OCI-LY3 (cell line): Measurements from ENCODE around the gene DAO.
"Not testable (repeated sequence)": the region's sequence is repeated elsewhere in the genome, so short reads cannot be mapped to it uniquely, and the experiment has no call there.

Experiments used
- H2AFZ ChIP-seq: fragments of 200-600, 300-600 bp; shearing (Covaris generic); 2 replicates; pipeline ENCODE4 v1.6.0; 2014; ENCODE audit warnings: antibody characterized with exemption, low read depth, low read length
- H3K27ac ChIP-seq: fragments of 200-600, 300-600 bp; sonication (generic); 2 replicates; pipeline ENCODE4 v1.5.1; 2014; ENCODE audit warnings: mild to moderate bottlenecking, low read length, moderate library complexity, mixed read lengths
- H3K27me3 ChIP-seq: fragments of 200-600, 300-600 bp; sonication (generic); 2 replicates; pipeline ENCODE4 v1.6.1; 2014; ENCODE audit warnings: low read depth, low read length, mixed read lengths
- H3K36me3 ChIP-seq: fragments of 200-600, 300-600 bp; sonication (generic); replicated peaks from 2 replicates; pipeline ENCODE3; 2014; ENCODE audit warnings: low read depth, low read length, mixed read lengths
- H3K4me1 ChIP-seq: fragments of 300-600, 200-600 bp; sonication (generic); 2 replicates; pipeline ENCODE4 v1.6.1; 2014; ENCODE audit warnings: low read length, mixed read lengths
- H3K4me2 ChIP-seq: fragments of 200-600, 300-600 bp; sonication (generic); 2 replicates; pipeline ENCODE4 v1.6.1; 2014; ENCODE audit warnings: low read length, mixed read lengths
- H3K4me3 ChIP-seq: fragments of 300-600, 200-600 bp; sonication (generic); 2 replicates; pipeline ENCODE4 v1.5.1; 2014; ENCODE audit warnings: antibody characterized with exemption, mild to moderate bottlenecking, low read length, moderate library complexity
- H3K79me2 ChIP-seq: fragments of 300-600, 200-600 bp; shearing (Covaris generic); 2 replicates; pipeline ENCODE4 v1.6.1; 2014; ENCODE audit warnings: mild to moderate bottlenecking, low read length, mixed read lengths
- H3K9ac ChIP-seq: fragments of 300-600, 200-600 bp; shearing (Covaris generic); 2 replicates; pipeline ENCODE4 v1.6.0; 2014; ENCODE audit warnings: mild to moderate bottlenecking, low read length, moderate library complexity
- H3K9me3 ChIP-seq: fragments of 200-600, 300-600 bp; shearing (Covaris generic); 2 replicates; pipeline ENCODE4 v1.6.1; 2014; ENCODE audit warnings: low read length, mixed read lengths; ENCODE audit not compliant: insufficient read depth
- H4K20me1 ChIP-seq: fragments of 200-600, 300-600 bp; sonication (generic); 2 replicates; pipeline ENCODE4 v1.6.1; 2016; ENCODE audit warnings: low read length, mixed read lengths; ENCODE audit not compliant: insufficient read depth
- CTCF ChIP-seq: fragments of 200-600, 300-600 bp; sonication (generic); IDR thresholded peaks from 2 replicates; pipeline ENCODE4 v1.5.1; 2014; ENCODE audit warnings: antibody characterized with exemption, low read length, low read depth
- EZH2phosphoT487 ChIP-seq: fragments of 200-600 bp; shearing (Covaris generic); IDR thresholded peaks from 2 replicates; pipeline ENCODE4 v1.6.1; 2018; ENCODE audit warnings: antibody characterized with exemption, mixed run types, low read depth

Gene DAO

GRCh38 chr12:108861878-108862587 lies 17.9 kb upstream of the DAO start:
- peak overlapping the region; percentile 55 for H3K27ac ChIP-seq
- TF ChIP-seq CTCF: no peak
- TF ChIP-seq EZH2phosphoT487: no peak
- H3K79me2 ChIP-seq: peaks cover 2% of the 10 kb centered on the region

DNA sequence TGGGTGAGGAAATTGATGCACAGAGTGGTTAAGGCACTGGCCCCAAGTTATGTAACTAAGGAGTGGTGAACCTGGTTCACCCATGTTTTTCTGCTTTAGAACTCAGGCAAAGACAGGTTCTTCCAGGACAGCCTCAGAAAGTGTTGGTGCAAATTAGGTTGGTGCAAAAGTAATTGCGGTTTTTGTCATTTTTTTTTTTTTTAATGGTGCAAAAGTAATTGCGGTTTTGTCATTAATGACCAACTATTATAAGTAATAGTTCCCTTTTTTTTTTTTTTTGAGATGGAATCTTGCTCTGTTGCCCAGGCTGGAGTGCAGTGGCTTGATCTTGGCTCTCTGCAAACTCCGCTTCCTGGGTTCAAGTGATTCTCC lies 17.3 kb upstream of the DAO start:
- Histone ChIP-seq H3K36me3 (no peaks in the 10 kb centered on the region), H3K27me3 (peaks cover 14% of the 10 kb centered on the region), H2AFZ (no peak overlapping the region), H3K79me2 (no peaks in the 10 kb centered on the region), H4K20me1 (no peaks in the 10 kb centered on the region), H3K4me3 (no peak overlapping the region), H3K4me1 (peaks cover 44% of the 10 kb centered on the region), H3K4me2 (peak overlapping the region; percentile 10), H3K27ac (peak overlapping the region; percentile 55), H3K9ac (peak overlapping the region; percentile 18; the same call in 1 of the 2 replicates), H3K9me3 (no peaks in the 10 kb centered on the region)
- TF ChIP-seq EZH2phosphoT487 (no peak), CTCF (no peak)

More at GRCh38 chr12:108861878-108862587, 17.9 kb upstream of the DAO start:
- Histone ChIP-seq H3K4me2 (peak overlapping the region; percentile 49), H2AFZ (no peak overlapping the region), H3K27me3 (peaks cover 14% of the 10 kb centered on the region), H3K9ac (peak overlapping the region; percentile 18; the same call in 1 of the 2 replicates), H3K9me3 (no peaks in the 10 kb centered on the region), H3K4me3 (no peak overlapping the region), H4K20me1 (no peaks in the 10 kb centered on the region), H3K4me1 (peaks cover 44% of the 10 kb centered on the region), H3K36me3 (no peaks in the 10 kb centered on the region)

DNA sequence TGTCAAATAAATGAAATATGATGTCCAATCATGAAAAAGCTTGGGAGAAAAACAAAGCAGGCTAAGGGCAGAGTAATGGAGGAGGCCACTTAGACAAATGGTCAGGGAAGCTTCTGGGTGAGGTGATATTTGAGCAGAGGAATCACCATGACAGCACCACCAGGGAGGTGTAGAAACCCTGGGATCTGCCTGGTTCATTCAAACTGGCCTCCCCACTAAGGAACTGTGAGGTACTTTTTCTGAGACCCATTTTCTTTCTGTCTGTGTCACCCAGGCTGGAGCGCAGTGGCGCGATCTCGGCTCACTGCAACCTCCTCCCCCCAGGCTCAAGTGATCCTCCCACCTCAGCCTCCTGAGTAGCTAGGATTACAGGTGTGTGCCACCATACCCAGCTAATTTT lies 14.7 kb upstream of the DAO start:
- Histone ChIP-seq H3K27me3 (no peaks in the 10 kb centered on the region), H3K4me2 (no peak overlapping the region), H3K9me3 (no peaks in the 10 kb centered on the region), H3K4me1 (peaks cover 26% of the 10 kb centered on the region), H3K27ac (no peak overlapping the region), H4K20me1 (no peaks in the 10 kb centered on the region), H3K9ac (no peak overlapping the region), H2AFZ (no peak overlapping the region), H3K4me3 (no peak overlapping the region), H3K79me2 (no peaks in the 10 kb centered on the region), H3K36me3 (no peaks in the 10 kb centered on the region)
- TF ChIP-seq EZH2phosphoT487 (no peak), CTCF (no peak)

GRCh38 chr12:108866083-108866482 lies 13.8 kb upstream of the DAO start:
- not testable (repeated sequence) for H3K36me3 ChIP-seq, H3K4me3 ChIP-seq, H2AFZ ChIP-seq, H3K27me3 ChIP-seq, H3K9me3 ChIP-seq, H3K9ac ChIP-seq, H4K20me1 ChIP-seq, H3K4me2 ChIP-seq, H3K79me2 ChIP-seq, H3K27ac ChIP-seq
- H3K4me1 ChIP-seq: peaks cover 17% of the 10 kb centered on the region
